HepG2 (cell line): ENCODE data around the gene EMILIN1. TPM values are rescaled to one million over a fixed set of nuclear protein-coding genes. Genes with fewer than 3 reads are reported as not detected.
A peak's percentile ranks its signal among the peaks of the same experiment; 100 is the strongest.

Experiments
- ATF7 ChIP-seq, 2 experiments: fragments of 450-650 bp in 1 of 2; sonication (generic) in 1 of 2; formaldehyde crosslinking in 1 of 2; IDR thresholded peaks; 2 replicates each; pipeline versions ENCODE4 v1.4.0 to v1.6.1; 2016 to 2020; ENCODE audit warnings: antibody characterized with exemption in 1 of 2, mild to moderate bottlenecking in 1 of 2, missing genetic modification reagents in 1 of 2
- HDAC6 ChIP-seq: fragments of 200-600 bp; sonication (generic); IDR thresholded peaks from 2 replicates; pipeline ENCODE4 v1.7.0; 2017; ENCODE audit warnings: mild to moderate bottlenecking, antibody characterized with exemption, low read length, low read depth
- JDP2 ChIP-seq: sonication (generic); formaldehyde crosslinking; IDR thresholded peaks from 2 replicates; pipeline ENCODE4 v1.8.1; 2022; ENCODE audit warnings: missing genetic modification reagents, borderline replicate concordance
- KDM4B ChIP-seq: sonication (generic); formaldehyde crosslinking; IDR thresholded peaks from 2 replicates; pipeline ENCODE4 v1.4.0; 2020; ENCODE audit warnings: missing genetic modification reagents
- SKI ChIP-seq: fragments of 450-650 bp; IDR thresholded peaks from one replicate; pipeline ENCODE4 v1.6.1; 2018; ENCODE audit warnings: mild to moderate bottlenecking; ENCODE audit not compliant: partially characterized antibody
- SNAPC2 ChIP-seq: sonication (generic); formaldehyde crosslinking; IDR thresholded peaks from 2 replicates; pipeline ENCODE4 v1.8.1; 2022; ENCODE audit warnings: mild to moderate bottlenecking, missing genetic modification reagents
- SNRNP70 ChIP-seq: fragments of 200-400 bp; formaldehyde crosslinking; IDR thresholded peaks from 2 replicates; pipeline ENCODE4 v1.6.1; 2017; ENCODE audit warnings: mild to moderate bottlenecking, low read depth, low read length, moderate library complexity
- SP5 ChIP-seq: IDR thresholded peaks from 2 replicates; pipeline ENCODE4 v1.6.1; 2016; ENCODE audit warnings: low read depth, borderline replicate concordance
- SYNCRIP ChIP-seq: fragments of 200-400 bp; formaldehyde crosslinking; IDR thresholded peaks from 2 replicates; pipeline ENCODE4 v1.6.1; 2018; ENCODE audit warnings: mild to moderate bottlenecking, low read depth, low read length; ENCODE audit not compliant: insufficient read depth
- ZNF136 ChIP-seq: sonication (generic); formaldehyde crosslinking; IDR thresholded peaks from 2 replicates; pipeline ENCODE4 v1.8.1; 2022; ENCODE audit warnings: low read depth, mild to moderate bottlenecking, moderate library complexity, missing genetic modification reagents
- ZNF616 ChIP-seq: sonication (generic); formaldehyde crosslinking; IDR thresholded peaks from 2 replicates; pipeline ENCODE4 v1.5.0; 2020; ENCODE audit warnings: low read depth, mild to moderate bottlenecking, missing genetic modification reagents
- polyA plus RNA-seq, 8 experiments: library from polyadenylated mRNA; depleted of rRNA in 3 of 8; stranded (reverse) in 7 of 8; unstranded in 1 of 8; fragments of >200 nt; fragmentation: Illumina TruSeq in 4 of 8; extraction: Trizol in 4 of 8; gene quantifications; 2 replicates each; pipeline versions ENCODE4 v1.2.1 to v1.2.3, GENCODE V29; 2011 to 2016; ENCODE audit warnings: low read depth in 4 of 8, missing spikeins in 1 of 8, mixed read lengths in 1 of 8; ENCODE audit not compliant: insufficient read depth in 1 of 8
- total RNA-seq, 5 experiments: library from RNA; depleted of rRNA; stranded (reverse); fragments of >200 nt; fragmentation: Illumina TruSeq; extraction: Trizol; gene quantifications; 2 replicates each; pipeline ENCODE4 v1.2.3, GENCODE V29; 2016; ENCODE audit warnings: low read depth in 1 of 5
- TF ChIP-seq, protein P1 (sequence below): sonication (generic); formaldehyde crosslinking; IDR thresholded peaks from 2 replicates; pipeline ENCODE4 v1.5.0; 2020; ENCODE audit warnings: mild to moderate bottlenecking, missing genetic modification reagents, borderline replicate concordance
- TF ChIP-seq, protein P2 (sequence below): sonication (generic); formaldehyde crosslinking; IDR thresholded peaks from 2 replicates; pipeline ENCODE4 v1.4.0; 2020; ENCODE audit warnings: missing genetic modification reagents, mild to moderate bottlenecking, borderline replicate concordance
- TF ChIP-seq, protein P3 (sequence below): IDR thresholded peaks from 2 replicates; pipeline ENCODE4 v1.6.1; 2018; ENCODE audit warnings: missing genetic modification reagents, mild to moderate bottlenecking, missing compliant biosample characterization
- TF ChIP-seq, protein P4 (sequence below): sonication (generic); formaldehyde crosslinking; IDR thresholded peaks from 2 replicates; pipeline ENCODE4 v1.5.0; 2020; ENCODE audit warnings: mild to moderate bottlenecking, missing genetic modification reagents
- TF ChIP-seq, protein P5 (sequence below): sonication (generic); formaldehyde crosslinking; IDR thresholded peaks from 2 replicates; pipeline ENCODE4 v1.4.0; 2020; ENCODE audit warnings: mild to moderate bottlenecking, missing genetic modification reagents

The EMILIN1 gene
- total and polyA plus RNA-seq, 2 of the 13 experiments (the other 11 are each of a cell fraction or from before 2014, with no cell fraction given) = 8.1 to 9.7 TPM

DNA sequence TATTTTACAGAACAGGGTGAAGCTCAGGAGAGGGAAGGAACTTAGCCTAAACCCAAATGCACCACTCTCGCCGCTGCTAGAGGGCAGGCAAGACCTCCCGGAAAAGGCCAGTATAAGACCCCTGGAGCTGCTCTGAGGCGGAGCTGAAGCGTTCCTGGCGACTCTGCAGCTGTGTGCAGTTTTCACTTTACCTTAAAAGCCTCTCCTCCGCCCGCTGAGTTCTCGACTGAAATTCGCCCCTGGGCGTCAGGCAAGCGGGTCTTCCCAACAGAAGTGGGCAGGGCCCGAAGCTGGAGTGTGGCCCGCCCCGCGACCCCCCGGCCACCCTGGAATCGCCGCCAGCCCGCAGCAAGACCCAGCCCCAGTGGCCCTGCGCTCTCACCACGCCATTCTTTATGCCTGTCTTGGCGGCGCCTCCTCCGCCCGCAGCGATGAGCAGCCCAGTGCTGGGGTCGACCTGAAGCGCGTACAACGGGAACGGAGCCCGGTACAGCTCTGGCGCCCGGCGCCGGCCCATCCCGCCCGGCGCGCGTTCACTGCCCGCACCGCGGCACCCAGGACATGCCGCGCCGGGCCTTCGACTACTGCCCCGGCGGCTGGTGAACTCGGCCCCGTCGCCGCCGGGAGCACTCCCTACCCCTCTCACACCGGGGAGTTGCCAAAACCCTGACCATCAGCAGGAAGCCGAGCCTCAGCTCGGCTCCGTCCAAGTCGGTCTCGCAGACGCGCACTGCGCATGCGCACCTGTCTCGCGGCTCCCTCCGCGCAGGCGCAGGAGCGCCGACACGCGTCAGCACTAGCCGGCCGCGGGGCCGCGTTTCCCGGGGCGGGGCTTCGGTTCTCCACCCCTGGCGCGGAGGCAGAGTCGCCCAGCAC lies 55.7 kb downstream of the EMILIN1 start, which contains the start of gene PREB (continued):
- TF ChIP-seq, protein P1, sequence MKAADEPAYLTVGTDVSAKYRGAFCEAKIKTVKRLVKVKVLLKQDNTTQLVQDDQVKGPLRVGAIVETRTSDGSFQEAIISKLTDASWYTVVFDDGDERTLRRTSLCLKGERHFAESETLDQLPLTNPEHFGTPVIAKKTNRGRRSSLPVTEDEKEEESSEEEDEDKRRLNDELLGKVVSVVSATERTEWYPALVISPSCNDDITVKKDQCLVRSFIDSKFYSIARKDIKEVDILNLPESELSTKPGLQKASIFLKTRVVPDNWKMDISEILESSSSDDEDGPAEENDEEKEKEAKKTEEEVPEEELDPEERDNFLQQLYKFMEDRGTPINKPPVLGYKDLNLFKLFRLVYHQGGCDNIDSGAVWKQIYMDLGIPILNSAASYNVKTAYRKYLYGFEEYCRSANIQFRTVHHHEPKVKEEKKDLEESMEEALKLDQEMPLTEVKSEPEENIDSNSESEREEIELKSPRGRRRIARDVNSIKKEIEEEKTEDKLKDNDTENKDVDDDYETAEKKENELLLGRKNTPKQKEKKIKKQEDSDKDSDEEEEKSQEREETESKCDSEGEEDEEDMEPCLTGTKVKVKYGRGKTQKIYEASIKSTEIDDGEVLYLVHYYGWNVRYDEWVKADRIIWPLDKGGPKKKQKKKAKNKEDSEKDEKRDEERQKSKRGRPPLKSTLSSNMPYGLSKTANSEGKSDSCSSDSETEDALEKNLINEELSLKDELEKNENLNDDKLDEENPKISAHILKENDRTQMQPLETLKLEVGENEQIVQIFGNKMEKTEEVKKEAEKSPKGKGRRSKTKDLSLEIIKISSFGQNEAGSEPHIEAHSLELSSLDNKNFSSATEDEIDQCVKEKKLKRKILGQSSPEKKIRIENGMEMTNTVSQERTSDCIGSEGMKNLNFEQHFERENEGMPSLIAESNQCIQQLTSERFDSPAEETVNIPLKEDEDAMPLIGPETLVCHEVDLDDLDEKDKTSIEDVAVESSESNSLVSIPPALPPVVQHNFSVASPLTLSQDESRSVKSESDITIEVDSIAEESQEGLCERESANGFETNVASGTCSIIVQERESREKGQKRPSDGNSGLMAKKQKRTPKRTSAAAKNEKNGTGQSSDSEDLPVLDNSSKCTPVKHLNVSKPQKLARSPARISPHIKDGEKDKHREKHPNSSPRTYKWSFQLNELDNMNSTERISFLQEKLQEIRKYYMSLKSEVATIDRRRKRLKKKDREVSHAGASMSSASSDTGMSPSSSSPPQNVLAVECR (CRISPR knock-in tag) = peak; percentile 86
- TF ChIP-seq, protein P2, sequence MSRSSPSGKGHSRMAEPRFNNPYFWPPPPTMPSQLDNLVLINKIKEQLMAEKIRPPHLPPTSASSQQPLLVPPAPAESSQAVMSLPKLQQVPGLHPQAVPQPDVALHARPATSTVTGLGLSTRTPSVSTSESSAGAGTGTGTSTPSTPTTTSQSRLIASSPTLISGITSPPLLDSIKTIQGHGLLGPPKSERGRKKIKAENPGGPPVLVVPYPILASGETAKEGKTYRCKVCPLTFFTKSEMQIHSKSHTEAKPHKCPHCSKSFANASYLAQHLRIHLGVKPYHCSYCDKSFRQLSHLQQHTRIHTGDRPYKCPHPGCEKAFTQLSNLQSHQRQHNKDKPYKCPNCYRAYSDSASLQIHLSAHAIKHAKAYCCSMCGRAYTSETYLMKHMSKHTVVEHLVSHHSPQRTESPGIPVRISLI = no peak
- TF ChIP-seq KDM4B (no peak), ATF7 (IDR thresholded peaks at IDR 0.05) (no peak), ATF7 (CRISPR knock-in tag; IDR thresholded peaks at IDR 0.05) (peak; percentile 67; the same call in 1 of the 2 replicates), SP5 (CRISPR knock-in tag) (no peak), HDAC6 (no peak), SNAPC2 (CRISPR knock-in tag) (0 out of 2 replicates have a peak, but pooled peaks have one; percentile 58), SYNCRIP (no peak), ZNF136 (CRISPR knock-in tag) (no peak), JDP2 (no peak), SNRNP70 (no peak), SKI (no peak), ZNF616 (CRISPR knock-in tag) (no peak)
- TF ChIP-seq, protein P3, sequence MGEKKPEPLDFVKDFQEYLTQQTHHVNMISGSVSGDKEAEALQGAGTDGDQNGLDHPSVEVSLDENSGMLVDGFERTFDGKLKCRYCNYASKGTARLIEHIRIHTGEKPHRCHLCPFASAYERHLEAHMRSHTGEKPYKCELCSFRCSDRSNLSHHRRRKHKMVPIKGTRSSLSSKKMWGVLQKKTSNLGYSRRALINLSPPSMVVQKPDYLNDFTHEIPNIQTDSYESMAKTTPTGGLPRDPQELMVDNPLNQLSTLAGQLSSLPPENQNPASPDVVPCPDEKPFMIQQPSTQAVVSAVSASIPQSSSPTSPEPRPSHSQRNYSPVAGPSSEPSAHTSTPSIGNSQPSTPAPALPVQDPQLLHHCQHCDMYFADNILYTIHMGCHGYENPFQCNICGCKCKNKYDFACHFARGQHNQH = peak; percentile 70; the same call in 1 of the 2 replicates
- TF ChIP-seq, protein P4, sequence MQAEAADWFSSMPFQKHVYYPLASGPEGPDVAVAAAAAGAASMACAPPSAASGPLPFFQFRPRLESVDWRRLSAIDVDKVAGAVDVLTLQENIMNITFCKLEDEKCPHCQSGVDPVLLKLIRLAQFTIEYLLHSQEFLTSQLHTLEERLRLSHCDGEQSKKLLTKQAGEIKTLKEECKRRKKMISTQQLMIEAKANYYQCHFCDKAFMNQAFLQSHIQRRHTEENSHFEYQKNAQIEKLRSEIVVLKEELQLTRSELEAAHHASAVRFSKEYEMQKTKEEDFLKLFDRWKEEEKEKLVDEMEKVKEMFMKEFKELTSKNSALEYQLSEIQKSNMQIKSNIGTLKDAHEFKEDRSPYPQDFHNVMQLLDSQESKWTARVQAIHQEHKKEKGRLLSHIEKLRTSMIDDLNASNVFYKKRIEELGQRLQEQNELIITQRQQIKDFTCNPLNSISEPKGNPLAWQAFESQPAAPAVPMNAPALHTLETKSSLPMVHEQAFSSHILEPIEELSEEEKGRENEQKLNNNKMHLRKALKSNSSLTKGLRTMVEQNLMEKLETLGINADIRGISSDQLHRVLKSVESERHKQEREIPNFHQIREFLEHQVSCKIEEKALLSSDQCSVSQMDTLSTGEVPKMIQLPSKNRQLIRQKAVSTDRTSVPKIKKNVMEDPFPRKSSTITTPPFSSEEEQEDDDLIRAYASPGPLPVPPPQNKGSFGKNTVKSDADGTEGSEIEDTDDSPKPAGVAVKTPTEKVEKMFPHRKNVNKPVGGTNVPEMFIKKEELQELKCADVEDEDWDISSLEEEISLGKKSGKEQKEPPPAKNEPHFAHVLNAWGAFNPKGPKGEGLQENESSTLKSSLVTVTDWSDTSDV (CRISPR knock-in tag) = no peak; the same call in 1 of the 2 replicates
- TF ChIP-seq, protein P5, sequence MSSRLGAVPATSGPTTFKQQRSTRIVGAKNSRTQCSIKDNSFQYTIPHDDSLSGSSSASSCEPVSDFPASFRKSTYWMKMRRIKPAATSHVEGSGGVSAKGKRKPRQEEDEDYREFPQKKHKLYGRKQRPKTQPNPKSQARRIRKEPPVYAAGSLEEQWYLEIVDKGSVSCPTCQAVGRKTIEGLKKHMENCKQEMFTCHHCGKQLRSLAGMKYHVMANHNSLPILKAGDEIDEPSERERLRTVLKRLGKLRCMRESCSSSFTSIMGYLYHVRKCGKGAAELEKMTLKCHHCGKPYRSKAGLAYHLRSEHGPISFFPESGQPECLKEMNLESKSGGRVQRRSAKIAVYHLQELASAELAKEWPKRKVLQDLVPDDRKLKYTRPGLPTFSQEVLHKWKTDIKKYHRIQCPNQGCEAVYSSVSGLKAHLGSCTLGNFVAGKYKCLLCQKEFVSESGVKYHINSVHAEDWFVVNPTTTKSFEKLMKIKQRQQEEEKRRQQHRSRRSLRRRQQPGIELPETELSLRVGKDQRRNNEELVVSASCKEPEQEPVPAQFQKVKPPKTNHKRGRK = no peak
